GM12874 (cell line): Measurements from ENCODE around the gene GREB1L.

ENCODE experiments used
- TF ChIP-seq, protein P1 (sequence below): IDR thresholded peaks from 2 replicates; pipeline ENCODE4 v1.5.1; 2011; ENCODE audit warnings: low read depth, mild to moderate bottlenecking, control low read depth, low read length, moderate library complexity; ENCODE audit not compliant: insufficient read depth

The GREB1L gene

DNA sequence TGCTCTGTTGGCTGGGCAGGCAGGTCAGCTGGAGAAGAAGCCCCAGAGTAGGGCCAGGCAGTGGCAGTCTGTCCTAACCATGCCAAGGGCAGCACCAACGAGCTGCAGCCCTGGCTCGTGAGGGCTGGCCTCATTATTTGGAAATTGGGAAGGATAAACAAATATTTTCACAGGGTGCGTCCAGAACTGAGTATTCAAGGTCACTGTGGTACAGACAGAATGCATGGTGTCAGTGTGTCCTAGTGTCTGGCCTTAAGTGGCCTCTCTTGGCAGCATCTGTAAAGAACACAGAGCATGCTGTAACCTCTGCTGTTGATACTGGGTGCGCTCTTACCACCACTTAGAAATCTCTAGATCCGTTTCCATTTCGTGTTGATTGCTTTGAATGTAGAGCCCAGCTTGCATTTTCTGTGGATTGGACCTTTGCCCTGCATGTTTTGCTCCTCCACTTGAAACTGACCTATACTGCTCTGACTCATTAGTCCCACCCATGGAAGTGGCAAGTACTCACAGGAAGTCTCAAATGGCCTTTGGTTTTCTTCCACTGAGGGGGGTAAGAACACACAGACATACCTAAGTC, 88.2 kb downstream of the GREB1L start:
- TF ChIP-seq, protein P1, sequence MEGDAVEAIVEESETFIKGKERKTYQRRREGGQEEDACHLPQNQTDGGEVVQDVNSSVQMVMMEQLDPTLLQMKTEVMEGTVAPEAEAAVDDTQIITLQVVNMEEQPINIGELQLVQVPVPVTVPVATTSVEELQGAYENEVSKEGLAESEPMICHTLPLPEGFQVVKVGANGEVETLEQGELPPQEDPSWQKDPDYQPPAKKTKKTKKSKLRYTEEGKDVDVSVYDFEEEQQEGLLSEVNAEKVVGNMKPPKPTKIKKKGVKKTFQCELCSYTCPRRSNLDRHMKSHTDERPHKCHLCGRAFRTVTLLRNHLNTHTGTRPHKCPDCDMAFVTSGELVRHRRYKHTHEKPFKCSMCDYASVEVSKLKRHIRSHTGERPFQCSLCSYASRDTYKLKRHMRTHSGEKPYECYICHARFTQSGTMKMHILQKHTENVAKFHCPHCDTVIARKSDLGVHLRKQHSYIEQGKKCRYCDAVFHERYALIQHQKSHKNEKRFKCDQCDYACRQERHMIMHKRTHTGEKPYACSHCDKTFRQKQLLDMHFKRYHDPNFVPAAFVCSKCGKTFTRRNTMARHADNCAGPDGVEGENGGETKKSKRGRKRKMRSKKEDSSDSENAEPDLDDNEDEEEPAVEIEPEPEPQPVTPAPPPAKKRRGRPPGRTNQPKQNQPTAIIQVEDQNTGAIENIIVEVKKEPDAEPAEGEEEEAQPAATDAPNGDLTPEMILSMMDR, result no peak

DNA sequence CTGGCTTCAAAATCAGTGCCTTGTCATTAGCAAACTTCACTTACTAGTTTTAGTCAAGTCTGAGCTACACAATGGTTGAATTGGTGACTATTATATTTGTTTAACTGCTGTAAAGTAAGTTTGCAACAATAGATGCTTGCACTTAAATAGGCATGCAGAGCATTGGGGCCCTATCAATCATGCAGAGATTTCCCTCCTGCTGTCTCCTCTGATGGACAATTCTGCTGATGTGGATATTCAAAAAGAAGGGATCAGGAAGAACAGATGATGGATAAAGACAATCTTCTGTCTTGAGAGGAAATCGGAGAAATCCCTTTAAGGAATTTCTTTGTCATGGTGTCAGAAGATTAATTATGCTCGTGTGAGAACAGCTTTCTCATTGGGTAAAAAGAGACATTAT, 89.0 kb downstream of the GREB1L start:
- TF ChIP-seq, protein P1, result no peak

DNA sequence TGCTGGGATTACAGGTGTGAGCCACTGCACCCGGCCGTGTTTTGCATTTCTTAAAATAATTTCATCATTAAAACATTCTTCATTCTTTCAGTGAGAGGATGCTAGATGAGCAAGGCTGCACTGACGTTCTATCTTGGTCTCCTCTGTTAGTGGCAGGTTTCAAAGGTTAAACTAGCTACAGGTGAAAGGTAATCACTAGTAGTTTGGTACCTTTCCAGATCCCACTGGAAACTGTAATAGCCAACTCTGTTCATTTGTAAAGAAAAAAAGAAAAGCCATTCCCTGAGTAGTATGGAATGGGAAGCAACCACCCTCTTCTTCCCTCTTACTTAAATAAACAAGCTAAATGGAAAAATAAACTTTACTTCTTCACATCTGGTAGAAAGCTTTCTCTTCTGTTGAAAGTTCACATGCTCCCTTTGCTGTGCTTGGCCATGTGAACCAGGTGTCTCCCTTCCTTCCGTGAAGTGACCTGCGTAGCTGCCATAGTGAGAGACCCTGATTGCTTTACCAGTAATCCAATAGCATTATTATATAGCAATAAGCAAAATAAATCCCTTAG, 94.0 kb downstream of the GREB1L start:
- TF ChIP-seq, protein P1, result no peak

DNA sequence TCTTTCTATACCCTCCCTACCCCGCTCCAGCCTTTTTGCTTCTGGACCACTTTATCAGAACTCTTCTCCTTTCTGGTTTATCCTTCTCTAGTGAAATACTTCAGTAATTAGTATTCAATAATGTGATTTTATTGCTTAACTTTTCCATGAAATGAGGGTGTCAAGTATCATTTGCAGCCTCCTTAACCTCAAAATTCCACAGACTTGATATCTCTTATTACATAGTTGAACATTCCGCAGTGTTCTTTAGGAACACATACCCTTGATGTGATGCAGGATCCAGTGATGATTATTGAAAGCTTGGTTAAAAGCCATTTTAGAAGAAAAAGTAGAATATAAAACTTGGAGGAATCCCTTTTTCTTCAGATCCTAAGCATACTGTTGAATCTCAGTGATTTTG, 94.8 kb downstream of the GREB1L start:
- TF ChIP-seq, protein P1, result no peak

DNA sequence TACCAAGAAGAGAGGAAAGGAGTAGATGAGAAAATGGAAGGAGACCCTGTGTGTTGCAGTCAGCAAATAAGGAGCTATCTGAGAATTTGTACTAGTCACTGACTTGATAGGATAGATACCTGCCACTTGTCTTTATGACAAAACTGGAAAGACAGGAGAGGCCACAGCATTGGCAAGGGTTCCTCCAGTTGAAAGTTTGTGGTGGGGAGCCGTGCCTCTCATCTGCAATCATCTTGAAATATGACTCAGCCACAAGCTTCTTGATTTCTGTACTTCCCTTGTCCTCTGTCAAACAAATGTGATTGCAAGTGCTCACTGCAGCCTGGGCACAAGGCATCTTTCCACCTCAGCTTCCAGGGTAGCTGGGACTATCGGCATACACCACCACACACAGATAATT, 99.1 kb downstream of the GREB1L start:
- TF ChIP-seq, protein P1, result no peak

DNA sequence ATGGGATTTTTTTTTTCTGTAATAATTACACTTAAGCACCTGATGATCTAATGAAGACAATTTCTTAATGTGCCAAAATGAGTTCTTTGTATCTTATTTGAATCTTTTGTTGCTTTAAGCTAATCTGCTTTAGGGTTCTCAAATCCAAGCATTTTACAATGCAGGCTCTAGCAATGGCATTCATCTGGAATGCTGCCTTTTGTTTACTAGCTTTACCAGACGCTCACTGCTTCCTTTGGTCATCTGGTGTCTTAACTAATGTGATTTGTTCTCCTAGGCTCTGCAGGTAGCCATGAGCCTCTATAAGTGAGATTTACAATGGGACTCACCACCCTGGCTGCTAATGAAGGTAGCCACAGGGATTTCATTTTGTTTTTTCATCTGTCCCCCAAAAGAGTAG, 100.3 kb downstream of the GREB1L start:
- TF ChIP-seq, protein P1, result no peak

DNA sequence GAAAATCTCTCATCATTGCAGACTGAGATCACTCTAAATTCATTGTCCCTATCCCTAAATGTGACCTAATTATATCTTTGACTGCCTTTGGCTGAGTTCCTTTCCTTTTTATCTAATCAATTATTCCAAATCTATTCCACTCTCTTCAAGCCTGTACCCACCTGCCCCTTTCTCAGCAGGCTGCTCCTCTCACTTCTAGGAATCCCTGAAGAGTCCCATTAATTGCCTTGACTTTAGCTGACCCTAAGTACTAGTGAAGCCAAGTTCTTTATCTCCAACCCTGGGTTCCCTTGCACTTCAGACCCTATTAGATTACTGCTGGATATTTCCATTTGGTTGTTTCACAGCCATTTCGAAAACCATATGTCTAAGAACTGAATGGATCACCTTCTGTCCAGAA, 102.8 kb downstream of the GREB1L start:
- TF ChIP-seq, protein P1, result no peak
